ENCODE results near the gene SPTB.

SPTB gene

DNA sequence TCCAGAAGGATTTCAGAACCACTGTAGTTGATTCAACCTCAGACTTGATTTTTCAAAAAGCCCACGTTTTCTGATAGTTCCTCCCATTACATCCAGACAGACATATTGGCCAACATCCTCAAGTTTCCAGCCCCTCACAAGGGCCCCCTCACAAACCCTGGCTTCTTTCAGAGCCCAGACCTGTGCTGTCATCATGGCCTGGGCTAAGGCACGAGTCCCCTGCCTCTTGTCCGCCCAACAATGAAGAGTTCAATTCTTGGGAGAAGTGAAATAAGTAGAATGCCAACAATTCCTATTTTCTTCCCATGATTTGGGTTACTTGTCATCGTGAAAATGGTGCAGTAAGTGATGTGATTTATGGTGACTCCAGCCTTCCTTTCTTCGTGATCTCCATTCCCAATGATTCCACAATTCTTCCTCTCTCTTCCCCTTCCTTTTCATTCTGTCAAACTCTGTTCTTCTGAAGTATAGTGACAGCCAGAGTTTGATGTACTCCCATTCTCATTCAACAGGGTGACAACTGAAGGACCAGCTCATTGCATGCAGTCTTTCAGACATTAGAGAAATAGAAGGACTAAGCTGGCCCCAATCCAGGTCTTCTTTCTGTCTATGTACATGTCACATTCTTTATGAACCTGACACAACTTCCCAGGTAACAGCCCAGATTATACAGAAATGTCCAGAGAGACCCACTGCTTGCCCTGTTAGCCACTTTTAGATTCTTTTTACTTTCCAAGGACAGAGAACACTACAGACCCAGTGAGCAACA is 29.2 kb downstream of the SPTB start:
- DNase-seq (ENCODE audit: low read depth): no peak

DNA sequence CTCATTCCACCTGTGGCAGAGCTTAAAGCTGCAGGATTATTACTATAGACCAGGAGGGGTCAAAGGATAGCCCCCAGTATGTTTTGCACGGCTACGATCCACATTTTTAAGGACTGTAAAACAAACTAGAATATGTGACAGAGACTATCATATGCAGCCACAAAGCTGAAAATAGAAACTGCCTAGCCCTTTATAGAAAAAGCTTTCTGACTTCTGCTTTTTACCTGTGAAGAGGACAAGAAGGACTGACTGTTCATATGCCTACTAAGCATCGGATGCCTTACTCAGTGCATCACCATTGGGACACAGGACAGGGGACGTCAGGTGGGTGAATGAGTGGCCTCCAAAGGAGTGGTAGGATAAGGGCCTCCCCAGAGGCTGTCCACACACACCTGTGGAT is 29.8 kb downstream of the SPTB start:
- DNase-seq (ENCODE audit: low read depth): no peak

DNA sequence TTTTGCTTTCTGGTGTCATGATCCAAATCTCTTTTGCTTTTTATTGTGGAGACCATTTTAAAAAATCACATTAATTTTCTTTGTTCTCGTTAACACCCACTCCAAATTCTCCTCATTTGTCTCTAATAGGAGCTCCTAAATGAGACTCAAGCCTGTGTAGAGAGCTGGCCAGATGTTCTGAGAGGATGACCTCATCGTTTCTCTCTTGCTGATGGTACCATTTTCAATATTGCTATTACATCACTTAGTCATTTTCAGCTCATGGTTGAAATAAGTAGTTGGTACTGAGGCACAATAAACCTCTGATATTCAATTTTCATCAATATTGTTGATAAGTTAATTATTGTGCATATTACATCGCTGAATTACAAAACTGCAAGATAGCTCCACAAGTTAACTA is 31.5 kb downstream of the SPTB start:
- DNase-seq (ENCODE audit: low read depth): no peak

DNA sequence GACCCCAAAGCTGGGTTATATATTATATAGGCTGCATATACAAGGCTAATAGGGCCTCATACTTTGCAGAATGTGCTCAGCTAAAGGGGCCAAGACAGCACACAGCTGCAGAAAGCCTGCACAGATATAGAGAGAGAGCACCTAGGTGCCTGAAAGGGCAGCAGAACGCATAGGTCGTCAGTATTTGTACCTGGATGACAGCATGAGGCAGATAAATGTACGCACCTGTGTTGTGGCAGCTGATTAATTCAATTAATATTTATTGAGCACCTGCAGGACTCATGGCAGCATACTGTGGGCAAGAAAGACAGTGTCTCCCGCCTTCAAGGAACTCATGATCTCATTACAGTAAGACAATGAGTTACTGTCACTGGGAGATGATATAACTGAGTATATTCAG is 33.4 kb downstream of the SPTB start:
- no peak for DNase-seq (ENCODE audit: low read depth)

DNA sequence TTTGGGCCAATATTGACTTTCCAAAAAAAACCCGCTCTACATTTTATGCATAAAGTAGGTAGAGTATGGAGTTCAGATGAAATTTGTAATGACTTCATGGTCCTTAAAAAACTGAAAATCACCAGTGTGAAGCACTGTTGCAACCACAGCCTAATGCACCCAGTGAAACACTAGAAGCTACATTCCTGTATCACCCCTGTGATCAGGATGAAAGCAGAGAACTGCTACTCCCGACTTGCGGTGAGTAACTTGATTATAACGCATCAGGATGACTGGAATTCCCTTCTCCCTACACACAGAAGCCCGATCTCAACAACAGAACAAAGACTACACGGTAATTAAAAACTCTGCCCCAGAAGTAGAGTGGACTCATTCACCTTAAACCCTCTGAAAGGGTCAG is 33.8 kb downstream of the SPTB start:
- peak; percentile 66 for DNase-seq (ENCODE audit: low read depth)

DNA sequence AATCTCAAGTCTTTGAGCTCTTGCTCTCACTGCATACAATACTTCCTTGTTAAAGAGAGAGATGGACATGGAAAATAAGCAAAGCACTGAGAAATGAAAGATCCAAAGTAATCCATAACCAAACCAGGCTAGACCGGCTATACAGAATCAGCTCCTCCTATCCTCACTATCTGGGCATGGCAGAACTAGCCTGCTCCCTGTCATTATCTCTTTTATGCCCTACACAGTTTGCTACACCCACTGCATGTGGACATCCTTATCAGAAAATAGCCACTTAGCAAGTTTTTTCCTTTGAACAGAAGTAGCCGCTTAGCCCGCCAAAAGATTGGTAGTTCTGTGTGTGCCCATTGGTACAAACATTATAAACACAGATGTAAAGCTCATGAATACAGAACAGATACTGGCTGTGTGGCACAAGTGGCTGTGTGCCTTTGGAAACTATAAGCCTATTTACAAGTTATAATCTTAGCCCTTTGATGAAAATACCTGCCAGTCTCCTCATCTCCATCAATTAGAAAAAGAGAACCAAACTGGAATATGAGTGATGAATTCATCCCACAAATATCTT is 34.7 kb downstream of the SPTB start:
- no peak for DNase-seq (ENCODE audit: low read depth)

DNA sequence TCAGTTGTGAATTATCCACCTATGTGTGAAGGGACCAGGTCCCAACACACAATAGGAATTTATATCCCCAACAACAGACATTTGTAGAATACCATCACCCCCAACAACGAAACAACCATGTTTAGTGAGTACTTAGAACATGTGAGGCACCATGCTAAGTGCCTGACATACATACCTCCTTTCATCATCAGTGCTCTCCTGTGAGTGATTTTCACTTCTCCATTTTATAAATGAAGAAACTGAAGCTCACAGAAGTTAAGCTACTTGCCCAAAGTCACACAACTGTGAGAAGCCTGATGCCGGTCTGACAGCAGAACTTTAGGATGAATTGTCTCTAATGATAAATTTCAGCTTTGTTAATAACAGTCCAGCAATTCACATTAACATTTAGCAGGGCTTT is 35.4 kb downstream of the SPTB start:
- DNase-seq (ENCODE audit: low read depth): no peak

DNA sequence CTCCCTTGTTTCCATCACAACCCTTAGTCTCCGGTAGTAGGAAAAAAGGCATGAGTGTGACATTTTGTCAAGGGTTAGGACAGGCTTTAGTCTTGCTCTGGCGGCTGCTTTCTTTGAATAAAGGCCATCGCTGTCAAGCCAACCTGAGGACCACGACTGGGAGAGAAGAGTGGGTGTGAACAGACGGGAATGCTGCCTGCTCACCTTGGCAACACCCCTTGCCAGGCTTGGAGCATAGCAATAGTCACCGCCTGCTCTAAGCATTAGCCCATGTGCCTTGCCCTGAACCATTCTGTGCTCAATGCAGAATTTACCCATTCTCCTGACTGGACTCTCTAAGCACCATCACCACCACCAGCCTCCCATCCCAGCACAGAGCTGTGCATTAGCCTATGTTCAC is 36.2 kb downstream of the SPTB start:
- no peak for DNase-seq (ENCODE audit: low read depth)

DNA sequence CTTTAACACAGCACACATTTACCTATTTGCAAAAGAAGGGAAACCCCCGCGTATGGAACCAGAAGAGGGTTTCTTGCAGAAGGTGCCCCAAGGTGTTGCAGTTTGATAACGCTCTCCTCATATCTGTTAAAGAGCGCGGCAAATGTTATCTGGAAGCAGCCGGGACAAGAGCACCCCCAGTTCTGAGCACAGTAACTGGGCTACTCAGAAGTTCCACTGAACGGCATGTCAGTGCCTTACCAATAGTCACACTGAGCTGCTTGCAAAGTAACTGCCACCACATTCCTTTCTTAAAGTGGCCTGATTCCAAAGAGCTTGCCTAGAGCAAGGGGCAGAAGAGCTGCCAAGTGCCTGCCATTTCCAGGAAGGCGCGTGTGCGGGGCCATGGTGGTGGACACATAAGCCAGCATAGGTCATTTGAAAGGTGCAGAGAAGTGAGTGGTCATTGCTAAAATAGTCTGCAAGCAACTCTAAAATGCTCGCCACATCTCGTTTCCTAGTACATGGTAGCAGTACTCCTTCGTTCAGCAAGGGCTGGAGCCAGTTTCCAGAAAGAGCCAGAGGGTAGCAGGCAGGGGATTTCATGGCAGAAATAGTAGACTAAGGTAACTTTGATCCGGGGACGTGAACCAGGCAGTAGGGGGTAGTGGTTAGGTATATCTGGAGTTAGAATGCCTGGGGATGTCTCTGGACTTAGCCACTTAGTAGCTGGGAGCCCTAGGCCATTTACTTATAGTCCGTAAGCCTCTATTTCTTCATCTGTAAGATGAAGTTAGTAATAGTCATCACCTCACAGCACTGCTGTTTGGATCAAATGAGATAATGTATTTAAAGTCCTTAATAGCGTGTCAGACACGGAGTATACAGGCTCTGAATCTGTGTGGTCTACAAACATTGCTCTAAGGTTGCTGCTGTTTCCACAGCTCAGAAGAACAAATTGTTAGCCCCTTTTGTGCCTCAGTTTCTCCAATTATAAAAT is 37.6 kb downstream of the SPTB start:
- DNase-seq (ENCODE audit: low read depth): peak; percentile 42

DNA sequence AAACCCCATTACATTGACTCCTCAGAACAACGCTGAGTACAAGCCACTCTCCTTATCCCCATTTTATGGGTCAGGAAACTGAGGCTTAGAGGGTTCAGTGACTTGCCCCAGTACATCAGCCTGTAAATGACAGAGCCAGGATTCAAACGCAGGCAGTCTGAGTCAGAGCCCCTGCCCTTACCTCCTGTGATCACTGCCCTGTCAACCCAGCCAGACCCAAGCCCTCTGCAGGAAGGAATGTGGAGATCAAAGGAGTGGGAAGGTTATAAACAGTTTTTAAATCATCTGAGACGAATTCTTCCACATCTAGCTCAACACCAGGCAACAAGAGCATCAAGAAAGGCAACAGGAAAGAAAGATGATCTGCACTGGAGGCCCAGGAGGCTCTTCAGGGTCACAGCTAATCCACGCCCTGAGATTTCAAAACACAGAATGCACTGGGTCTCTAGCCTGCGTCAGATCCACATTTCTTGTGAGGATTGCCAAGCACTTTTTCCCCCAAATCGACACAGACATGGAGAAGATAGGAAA is 38.5 kb downstream of the SPTB start:
- peak; percentile 72 for DNase-seq (ENCODE audit: low read depth)

DNA sequence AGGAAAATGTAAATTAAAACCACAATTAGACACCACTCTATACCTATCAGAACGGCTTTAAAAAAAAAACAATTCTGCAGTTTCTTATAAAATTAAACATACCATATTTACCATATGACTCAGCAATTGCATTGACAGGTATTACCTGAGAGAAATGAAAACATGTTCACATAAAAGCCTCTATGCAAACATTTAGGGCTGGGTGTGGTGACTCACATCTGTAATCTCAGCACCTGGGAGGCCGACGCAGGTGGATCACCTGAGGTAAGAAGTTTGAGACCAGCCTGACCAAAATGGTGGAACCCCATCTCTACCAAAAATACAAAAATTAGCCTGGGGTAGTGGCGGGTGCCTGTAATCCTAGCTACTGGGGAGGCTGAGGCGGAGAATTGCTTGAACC is 41.1 kb downstream of the SPTB start:
- DNase-seq (ENCODE audit: low read depth): no peak

DNA sequence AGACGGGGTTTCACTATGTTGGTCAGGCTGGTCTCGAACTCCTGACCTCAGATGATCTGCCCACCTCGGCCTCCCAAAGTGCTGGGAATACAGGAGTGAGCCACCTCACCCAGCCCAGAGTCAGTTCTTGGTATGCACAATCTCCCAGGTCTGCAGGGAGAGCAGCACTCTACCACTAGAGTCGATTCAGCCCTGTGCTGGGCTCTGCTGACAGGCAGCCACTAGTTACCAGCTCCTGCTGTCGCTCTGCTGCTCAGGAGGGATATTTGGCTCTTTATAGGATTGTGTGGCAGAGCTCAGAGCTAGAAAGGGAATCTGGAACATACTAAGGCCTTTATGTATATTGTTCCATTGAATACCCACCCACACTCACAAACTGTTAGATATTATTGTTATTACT is 44.3 kb downstream of the SPTB start:
- no peak for DNase-seq (ENCODE audit: low read depth)

DNA sequence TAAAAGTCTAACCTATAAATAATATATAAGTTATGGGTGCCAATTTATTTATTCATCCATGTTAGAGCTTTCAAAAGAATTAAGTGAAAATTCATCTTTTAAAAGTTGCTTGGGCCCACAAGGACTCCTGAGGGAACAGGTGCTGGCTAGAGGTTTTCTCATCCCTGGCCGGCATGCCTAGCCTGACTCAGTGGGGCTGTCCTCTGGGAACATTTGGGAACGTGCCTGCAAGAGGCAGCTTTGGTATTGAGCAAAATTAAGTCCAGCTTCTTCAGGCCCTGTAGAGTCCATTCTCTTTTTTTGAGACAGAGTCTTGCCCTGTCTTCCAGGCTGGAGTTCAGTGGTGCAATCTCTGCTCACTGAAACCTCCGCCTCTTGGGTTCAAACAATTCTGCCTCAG is 44.7 kb downstream of the SPTB start:
- no peak for DNase-seq (ENCODE audit: low read depth)

DNA sequence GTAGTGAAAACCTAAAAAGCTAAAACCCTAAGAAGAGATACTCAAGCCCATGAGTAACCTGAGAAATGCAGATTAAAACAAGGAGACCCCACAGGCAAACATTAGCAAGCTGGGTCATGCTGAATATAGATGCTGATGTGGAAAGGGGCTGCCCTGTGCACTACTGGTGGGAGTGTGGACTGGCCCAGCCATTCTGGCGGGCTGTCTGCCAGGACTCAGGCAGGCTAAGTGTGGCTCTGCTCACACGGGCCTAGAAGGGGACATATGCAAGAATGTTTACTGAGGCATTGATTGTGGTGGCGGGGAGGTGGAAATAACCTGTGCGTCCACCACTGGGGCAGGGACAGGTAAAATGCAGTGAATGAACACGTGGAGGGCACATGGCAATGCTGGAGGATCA is 48.3 kb downstream of the SPTB start:
- DNase-seq (ENCODE audit: low read depth): no peak

DNA sequence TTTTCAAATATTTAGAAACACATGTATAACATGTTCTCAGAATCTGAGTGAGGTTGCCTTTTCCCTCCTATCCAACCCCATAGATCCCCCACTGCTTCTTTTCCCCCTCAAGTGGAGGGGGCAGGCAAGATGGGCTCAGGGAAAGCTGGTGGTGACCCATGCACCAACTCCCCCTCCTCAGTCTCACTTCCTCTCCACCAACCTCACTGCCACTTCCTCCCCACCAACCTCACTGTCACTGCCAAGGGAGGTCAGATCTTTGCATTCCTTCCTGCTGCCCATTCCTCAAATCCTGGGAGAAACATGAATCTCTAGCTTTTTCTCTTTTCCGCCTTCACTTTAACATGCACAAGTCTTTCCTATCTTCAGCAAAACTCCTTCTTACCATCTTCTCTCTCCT is 48.7 kb downstream of the SPTB start:
- DNase-seq (ENCODE audit: low read depth): no peak

DNA sequence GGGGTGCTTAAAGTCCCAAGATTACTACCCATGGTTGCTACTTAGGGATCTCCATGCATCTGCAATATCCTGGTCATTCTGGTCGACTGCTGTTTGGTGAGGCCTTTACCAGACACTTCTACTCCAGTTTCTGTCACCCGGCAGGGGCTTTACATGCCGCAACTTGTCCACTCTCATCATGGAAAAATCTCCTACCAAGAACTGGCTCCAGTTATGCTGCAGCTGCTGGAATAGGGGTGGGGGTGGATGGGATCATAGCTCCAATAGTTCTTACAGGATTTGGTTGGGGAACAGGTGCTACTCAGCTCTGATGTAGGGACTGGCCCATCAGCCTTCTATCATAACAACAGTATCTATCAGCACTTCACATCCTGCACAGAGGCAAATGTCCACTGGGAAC is 51.6 kb downstream of the SPTB start:
- DNase-seq (ENCODE audit: low read depth): no peak

DNA sequence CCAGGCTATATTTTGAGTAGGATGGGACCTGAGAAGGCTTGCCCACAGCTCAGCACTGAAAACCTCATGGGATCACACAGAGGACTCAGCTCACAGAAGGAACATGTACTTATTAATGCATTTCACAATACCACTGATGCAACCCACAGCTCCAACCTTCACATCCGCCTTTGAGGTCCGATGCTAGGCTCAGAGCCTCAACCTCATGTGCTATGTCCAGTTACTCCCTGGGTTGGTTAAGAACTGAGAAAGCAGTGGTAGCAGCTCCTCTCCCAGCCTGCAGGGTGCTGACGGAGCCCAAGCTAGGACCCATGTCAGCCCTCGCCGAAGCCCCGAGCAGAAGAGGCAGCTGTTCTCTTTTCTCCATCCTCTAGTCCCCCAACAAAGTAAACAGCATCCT is 52.9 kb downstream of the SPTB start:
- DNase-seq (ENCODE audit: low read depth): peak; percentile 42

DNA sequence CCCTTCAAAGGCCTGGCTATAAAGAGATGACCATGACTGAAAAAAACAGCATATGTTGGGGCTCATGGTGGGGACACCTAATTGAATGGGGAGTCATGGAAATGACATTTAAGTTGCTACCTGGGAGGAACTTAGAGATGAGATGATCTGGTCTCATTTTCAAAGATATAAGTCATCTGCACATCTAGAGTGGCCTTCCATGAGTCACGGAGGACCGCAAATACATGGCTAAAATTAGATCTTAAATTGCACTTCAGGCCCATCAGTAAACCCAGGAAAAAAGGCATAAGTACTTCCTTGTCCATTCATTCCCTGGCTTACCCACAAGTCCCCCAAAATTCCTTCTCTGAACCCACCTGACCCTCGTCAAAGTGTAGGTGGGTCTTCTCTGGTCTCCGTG is 53.4 kb downstream of the SPTB start:
- DNase-seq (ENCODE audit: low read depth): peak; percentile 74

DNA sequence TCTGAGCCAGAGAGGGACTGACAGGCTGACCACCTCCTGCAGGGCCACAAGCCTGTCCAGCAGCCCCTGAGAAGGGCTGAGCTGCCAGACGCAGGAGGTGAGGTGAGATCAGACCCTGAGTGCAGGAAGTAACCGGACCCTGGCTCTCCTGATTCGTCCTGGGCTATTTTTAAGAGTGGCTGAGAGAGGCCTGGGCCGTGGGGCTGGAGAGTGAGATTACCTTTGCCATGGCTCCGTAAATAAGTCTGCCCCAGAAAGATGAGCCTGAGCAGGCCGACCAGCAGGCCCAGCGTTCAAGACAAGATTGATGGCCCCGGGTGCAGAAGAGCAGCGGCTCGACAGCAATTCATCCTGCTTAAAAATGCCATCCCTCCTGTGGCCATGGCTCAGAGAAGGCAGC is 54.2 kb downstream of the SPTB start:
- no peak for DNase-seq (ENCODE audit: low read depth)

DNA sequence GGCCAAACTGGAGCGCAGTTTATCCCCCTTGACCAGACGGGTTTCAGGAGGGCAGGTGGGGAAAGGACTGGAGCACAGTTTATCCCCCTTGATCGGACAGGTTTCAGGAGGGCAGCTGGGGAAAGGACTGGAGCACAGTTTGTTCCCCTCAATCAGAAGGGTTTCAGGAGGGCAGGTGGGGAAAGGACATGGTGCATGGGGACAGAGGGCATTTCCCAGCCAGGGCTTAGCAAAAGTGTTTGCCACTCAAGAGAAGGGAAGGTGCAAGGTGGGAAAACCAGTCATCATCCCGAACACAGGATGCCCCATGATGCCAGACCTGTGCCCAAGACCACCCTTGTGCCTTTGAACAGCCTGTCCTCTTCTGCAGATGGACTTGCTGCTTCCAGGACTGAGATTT is 54.7 kb downstream of the SPTB start:
- DNase-seq (ENCODE audit: low read depth): no peak

DNA sequence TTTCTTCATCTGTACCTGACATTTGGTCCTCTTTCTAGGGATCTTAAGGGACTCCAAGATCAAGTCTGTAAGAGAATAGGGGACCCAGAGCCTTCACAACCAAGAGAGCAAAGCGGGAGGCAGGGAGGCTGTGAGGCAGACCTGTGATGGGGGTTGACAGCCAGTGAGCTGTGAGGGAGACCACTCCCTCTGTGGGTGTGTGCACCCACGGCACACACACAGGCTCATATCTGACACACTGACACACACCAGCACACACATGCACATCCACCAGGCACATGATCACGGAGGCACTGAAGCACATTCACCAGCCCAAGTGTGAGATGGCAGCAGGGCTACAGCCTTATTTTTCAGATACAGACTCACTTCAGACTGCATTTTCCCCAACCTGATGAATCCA is 55.2 kb downstream of the SPTB start:
- DNase-seq (ENCODE audit: low read depth): no peak

DNA sequence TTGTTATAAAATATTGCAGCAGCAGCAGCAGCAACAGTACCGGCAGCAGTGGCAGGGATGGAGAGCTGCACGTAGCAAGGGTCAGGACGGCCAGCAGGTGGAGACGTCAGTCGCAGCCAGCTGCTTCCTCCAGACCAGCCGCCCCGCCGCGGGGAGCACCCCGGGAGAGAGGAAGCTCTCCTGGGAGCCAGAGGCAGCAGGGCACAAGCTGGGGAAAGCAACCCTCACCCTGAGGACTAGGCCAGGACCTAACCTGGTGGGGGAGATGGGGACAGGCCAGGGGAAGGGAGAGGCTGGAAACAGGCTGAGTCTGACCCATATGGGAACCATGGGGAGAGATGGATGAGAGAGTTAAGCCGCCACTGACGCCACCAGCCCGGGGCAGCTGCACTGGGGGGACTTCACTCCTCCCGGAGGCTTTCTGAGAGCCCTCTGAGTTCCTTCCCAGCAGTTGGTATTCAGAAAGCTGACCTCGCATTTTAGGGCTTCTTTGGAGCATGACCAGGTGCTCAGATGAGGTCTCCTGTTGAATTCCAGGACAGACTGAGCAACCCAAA is 56.3 kb downstream of the SPTB start:
- DNase-seq (ENCODE audit: low read depth): peak; percentile 80

Data from EH (cell line).